ENCODE results near the gene CACNA1G. TPM values are rescaled to one million over a fixed set of nuclear protein-coding genes. Genes with fewer than 3 reads are reported as not detected.

Gene CACNA1G
- total RNA-seq, 2 experiments from 2014 or later = not detected

- POLR2A ChIA-PET = no interaction called here
- H3K36me3 Mint-ChIP-seq (ENCODE audit: low read depth) = no peaks in the 10 kb centered on the region
- H3K4me3 Mint-ChIP-seq = no peak overlapping the region
- CTCF ChIA-PET = interaction anchor here (1.0 to 2.1 kb wide), 2 partner anchors 9 to 22 kb away, joined by 3 to 4 read pairs; no protein-coding TSS in a partner anchor
- H3K27ac Mint-ChIP-seq = no peak overlapping the region
- no peaks in the 10 kb centered on the region for H3K9me3 Mint-ChIP-seq
- no peaks in the 10 kb centered on the region for H3K27me3 Mint-ChIP-seq
- no peaks in the 10 kb centered on the region for H3K4me1 Mint-ChIP-seq
- no peak for DNase-seq
These were observed 37.7 kb upstream of the CACNA1G start for GRCh38 chr17:50522766-50523165.

GRCh38 chr17:50523208-50523607 lies 37.3 kb upstream of the CACNA1G start:
- ChIA-PET CTCF (interaction anchor here (1.0 kb wide), 1 partner anchor 22 kb away, joined by 3 read pairs; no protein-coding TSS in a partner anchor), POLR2A (no interaction called here)
- H3K36me3 Mint-ChIP-seq (ENCODE audit: low read depth) = no peaks in the 10 kb centered on the region
- H3K9me3 Mint-ChIP-seq = no peaks in the 10 kb centered on the region
- H3K27me3 Mint-ChIP-seq = no peaks in the 10 kb centered on the region
- no peak overlapping the region for H3K4me3 Mint-ChIP-seq
- no peak overlapping the region for H3K27ac Mint-ChIP-seq
- DNase-seq = no peak
- no peaks in the 10 kb centered on the region for H3K4me1 Mint-ChIP-seq

- POLR2A ChIA-PET = no interaction called here
- Mint-ChIP-seq H3K9me3 (no peaks in the 10 kb centered on the region), H3K36me3 (ENCODE audit: low read depth) (no peaks in the 10 kb centered on the region), H3K27me3 (peaks cover 7% of the 10 kb centered on the region), H3K4me3 (no peak overlapping the region), H3K4me1 (no peaks in the 10 kb centered on the region), H3K27ac (no peak overlapping the region)
- CTCF ChIA-PET = interaction anchor here (0.6 to 1.6 kb wide), 5 partner anchors 8 to 746 kb away, joined by 3 to 5 read pairs (median 4); no protein-coding TSS in a partner anchor
- no peak for DNase-seq
These were observed 35.7 kb upstream of the CACNA1G start for GRCh38 chr17:50524838-50525237.

GRCh38 chr17:50527155-50527762 lies 33.3 kb upstream of the CACNA1G start:
- H3K4me3 Mint-ChIP-seq = no peak overlapping the region
- H3K36me3 Mint-ChIP-seq (ENCODE audit: low read depth) = no peaks in the 10 kb centered on the region
- no peak overlapping the region for H3K27ac Mint-ChIP-seq
- H3K9me3 Mint-ChIP-seq = no peaks in the 10 kb centered on the region
- no peak for DNase-seq
- ChIA-PET CTCF (interaction anchor here (1.1 to 2.3 kb wide), 4 partner anchors 9 to 44 kb away, joined by 3 to 6 read pairs (median 4); no protein-coding TSS in a partner anchor), POLR2A (no interaction called here)
- no peaks in the 10 kb centered on the region for H3K4me1 Mint-ChIP-seq
- H3K27me3 Mint-ChIP-seq = peaks cover 25% of the 10 kb centered on the region

- Mint-ChIP-seq H3K4me3 (no peak overlapping the region), H3K9me3 (no peaks in the 10 kb centered on the region), H3K27me3 (peaks cover 29% of the 10 kb centered on the region), H3K27ac (no peak overlapping the region), H3K36me3 (ENCODE audit: low read depth) (no peaks in the 10 kb centered on the region), H3K4me1 (no peaks in the 10 kb centered on the region)
- ChIA-PET POLR2A (no interaction called here), CTCF (interaction anchor here (1.0 to 2.3 kb wide), 4 partner anchors 10 to 24 kb away, joined by 4 to 6 read pairs (median 4); no protein-coding TSS in a partner anchor)
- DNase-seq = no peak
These were observed 32.5 kb upstream of the CACNA1G start for GRCh38 chr17:50527949-50528474.

- POLR2A ChIA-PET = no interaction called here
- no peak overlapping the region for H3K4me3 Mint-ChIP-seq
- CTCF ChIA-PET = interaction anchor here (1.3 kb wide), 1 partner anchor 11 kb away, joined by 3 read pairs; no protein-coding TSS in a partner anchor
These were observed 30.7 kb upstream of the CACNA1G start for GRCh38 chr17:50529849-50530248.

GRCh38 chr17:50531428-50532025 lies 29.0 kb upstream of the CACNA1G start:
- Mint-ChIP-seq H3K9me3 (no peaks in the 10 kb centered on the region), H3K36me3 (ENCODE audit: low read depth) (no peaks in the 10 kb centered on the region), H3K27ac (no peak overlapping the region), H3K4me3 (no peak overlapping the region), H3K4me1 (peaks cover 4% of the 10 kb centered on the region), H3K27me3 (peaks cover 54% of the 10 kb centered on the region)
- no peak for DNase-seq
- ChIA-PET CTCF (interaction anchor here (0.6 to 3.8 kb wide), 5 partner anchors 10 to 819 kb away, joined by 3 to 18 read pairs (median 4); no protein-coding TSS in a partner anchor), POLR2A (interaction anchor here (0.6 kb wide), 1 partner anchor 135 kb away, joined by 4 read pairs; no protein-coding TSS in a partner anchor)

More at GRCh38 chr17:50529849-50530248, 30.7 kb upstream of the CACNA1G start:
- no peak for DNase-seq
- H3K4me1 Mint-ChIP-seq = peaks cover 4% of the 10 kb centered on the region
- peaks cover 47% of the 10 kb centered on the region for H3K27me3 Mint-ChIP-seq
- no peaks in the 10 kb centered on the region for H3K9me3 Mint-ChIP-seq
- no peak overlapping the region for H3K27ac Mint-ChIP-seq
- H3K36me3 Mint-ChIP-seq (ENCODE audit: low read depth) = no peaks in the 10 kb centered on the region

GRCh38 chr17:50532452-50533024 lies 28.0 kb upstream of the CACNA1G start, which contains the start of gene EPN3:
TSS of gene EPN3 (plus strand) at chr17:50532735. CDS start at chr17:50536557, 3,822 bp downstream.
- Mint-ChIP-seq H3K27me3 (peaks cover 54% of the 10 kb centered on the region), H3K9me3 (no peaks in the 10 kb centered on the region), H3K4me3 (no peak within 1 kb of the TSS), H3K36me3 (ENCODE audit: low read depth) (no peaks in the 10 kb centered on the region), H3K4me1 (peaks cover 4% of the 10 kb centered on the region), H3K27ac (no peak within 1 kb of the TSS)
- ChIA-PET CTCF (interaction anchor here (0.7 to 3.8 kb wide), 4 partner anchors 8 to 23 kb away, joined by 3 to 18 read pairs (median 4); no protein-coding TSS in a partner anchor), POLR2A (no interaction called here)
- no peak for DNase-seq

- ChIA-PET POLR2A (no interaction called here), CTCF (interaction anchor here (0.5 to 3.8 kb wide), 4 partner anchors 9 to 90 kb away, joined by 3 to 18 read pairs (median 4); no protein-coding TSS in a partner anchor)
- H3K36me3 Mint-ChIP-seq (ENCODE audit: low read depth) = no peaks in the 10 kb centered on the region
- no peaks in the 10 kb centered on the region for H3K9me3 Mint-ChIP-seq
- H3K27me3 Mint-ChIP-seq = peaks cover 54% of the 10 kb centered on the region
- DNase-seq = no peak
- no peak overlapping the region for H3K4me3 Mint-ChIP-seq
- no peak overlapping the region for H3K27ac Mint-ChIP-seq
- peaks cover 4% of the 10 kb centered on the region for H3K4me1 Mint-ChIP-seq
These were observed 27.3 kb upstream of the CACNA1G start for GRCh38 chr17:50533185-50533584.

GRCh38 chr17:50533720-50534148 lies 26.8 kb upstream of the CACNA1G start:
- ChIA-PET POLR2A (no interaction called here), CTCF (interaction anchor here (0.5 to 3.8 kb wide), 5 partner anchors 8 to 502 kb away, joined by 3 to 18 read pairs (median 4); no protein-coding TSS in a partner anchor)
- H3K27me3 Mint-ChIP-seq = peaks cover 50% of the 10 kb centered on the region

GRCh38 chr17:50534222-50534978 lies 26.1 kb upstream of the CACNA1G start:
- Mint-ChIP-seq H3K9me3 (no peaks in the 10 kb centered on the region), H3K4me3 (no peak overlapping the region), H3K27ac (no peak overlapping the region), H3K36me3 (ENCODE audit: low read depth) (no peaks in the 10 kb centered on the region), H3K27me3 (peaks cover 50% of the 10 kb centered on the region), H3K4me1 (peaks cover 4% of the 10 kb centered on the region)
- ChIA-PET POLR2A (no interaction called here), CTCF (interaction anchor here (0.5 to 3.8 kb wide), 4 partner anchors 8 to 559 kb away, joined by 3 to 18 read pairs (median 4); no protein-coding TSS in a partner anchor)
- DNase-seq = no peak

More at GRCh38 chr17:50533720-50534148, 26.8 kb upstream of the CACNA1G start:
- Mint-ChIP-seq H3K4me3 (no peak overlapping the region), H3K36me3 (ENCODE audit: low read depth) (no peaks in the 10 kb centered on the region), H3K4me1 (peaks cover 4% of the 10 kb centered on the region), H3K27ac (no peak overlapping the region), H3K9me3 (no peaks in the 10 kb centered on the region)
- DNase-seq = no peak

GRCh38 chr17:50534979-50535326 lies 25.6 kb upstream of the CACNA1G start:
- no peaks in the 10 kb centered on the region for H3K9me3 Mint-ChIP-seq
- H3K36me3 Mint-ChIP-seq (ENCODE audit: low read depth) = no peaks in the 10 kb centered on the region
- peaks cover 4% of the 10 kb centered on the region for H3K4me1 Mint-ChIP-seq
- ChIA-PET CTCF (interaction anchor here (0.5 kb wide), 1 partner anchor 558 kb away, joined by 4 read pairs; no protein-coding TSS in a partner anchor), POLR2A (no interaction called here)
- no peak for DNase-seq
- no peak overlapping the region for H3K27ac Mint-ChIP-seq
- no peak overlapping the region for H3K4me3 Mint-ChIP-seq
- peaks cover 46% of the 10 kb centered on the region for H3K27me3 Mint-ChIP-seq
